Measurements from ENCODE around the gene RFNG.

The RFNG gene

GRCh38 chr17:82051776-82052637 lies at the start of gene RFNG, which contains the start of gene GPS1:
RFNG (minus strand) TSS chr17:82051811; CDS start chr17:82051766, 45 bp downstream.
GPS1 (plus strand) TSS chr17:82051898; CDS start chr17:82051932, 34 bp downstream.
- peak; percentile 63 to 75 for DNase-seq (ENCODE audit: low read depth in 2 of 2)

GRCh38 chr17:82101301-82101715 lies 49.7 kb upstream of the RFNG start:
- DNase-seq (ENCODE audit: low read depth in 2 of 2) = no peak

GRCh38 chr17:82100502-82101298 lies 49.1 kb upstream of the RFNG start:
- DNase-seq (ENCODE audit: low read depth in 2 of 2) = no peak

GRCh38 chr17:82098939-82099763 lies 47.5 kb upstream of the RFNG start:
- DNase-seq (ENCODE audit: low read depth in 2 of 2) = no peak

GRCh38 chr17:82098169-82098938 lies 46.7 kb upstream of the RFNG start, which contains the start of gene FASN:
FASN (minus strand) TSS chr17:82098236; CDS start chr17:82096445, 1,791 bp downstream.
- DNase-seq (ENCODE audit: low read depth in 2 of 2) = peak; percentile 79 to 86

- DNase-seq (ENCODE audit: low read depth in 2 of 2) = no peak
These were observed 46.2 kb upstream of the RFNG start for GRCh38 chr17:82097919-82098168.

- no peak for DNase-seq (ENCODE audit: low read depth in 2 of 2)
These were observed 45.7 kb upstream of the RFNG start for GRCh38 chr17:82097184-82097918.

GRCh38 chr17:82096709-82097183 lies 45.1 kb upstream of the RFNG start:
- DNase-seq (ENCODE audit: low read depth in 2 of 2) = no peak

GRCh38 chr17:82095777-82096708 lies 44.4 kb upstream of the RFNG start:
- DNase-seq (ENCODE audit: low read depth in 2 of 2) = no peak

GRCh38 chr17:82094931-82095776 lies 43.5 kb upstream of the RFNG start:
- DNase-seq (ENCODE audit: low read depth in 2 of 2) = no peak

GRCh38 chr17:82092995-82093751 lies 41.6 kb upstream of the RFNG start:
- DNase-seq (ENCODE audit: low read depth in 2 of 2) = no peak

- no peak for DNase-seq (ENCODE audit: low read depth in 2 of 2)
These were observed 41.0 kb upstream of the RFNG start for GRCh38 chr17:82092628-82092994.

GRCh38 chr17:82092094-82092586 lies 40.5 kb upstream of the RFNG start:
- no peak for DNase-seq (ENCODE audit: low read depth in 2 of 2)

- DNase-seq (ENCODE audit: low read depth in 2 of 2) = no peak
These were observed 39.9 kb upstream of the RFNG start for GRCh38 chr17:82091264-82092066.

GRCh38 chr17:82090549-82091263 lies 39.1 kb upstream of the RFNG start:
- DNase-seq (ENCODE audit: low read depth in 2 of 2) = no peak

Measured in stimulated activated CD8-positive, alpha-beta memory T cell treated with anti-CD3 and anti-CD28 coated beads, Interleukin-2, amount 100 ng/mL, for 1 hour (primary cell).